Measurements from ENCODE around the gene LPP.

Gene LPP

GRCh38 chr3:188154809-188155574, 1.0 kb downstream of the LPP start:
- Histone ChIP-seq H3K4me1 (ENCODE audit: insufficient read depth, low read length, severe bottlenecking) (peaks cover 38% of the 10 kb centered on the region), H3K27ac (ENCODE audit: low read depth, low read length, poor library complexity, severe bottlenecking) (no peak overlapping the region), H3K36me3 (ENCODE audit: insufficient read depth, low read length) (no peaks in the 10 kb centered on the region)

GRCh38 chr3:188156056-188156455, 2.1 kb downstream of the LPP start:
- Histone ChIP-seq H3K27me3 (ENCODE audit: insufficient read depth, low read length) (no peaks in the 10 kb centered on the region), H3K4me3 (ENCODE audit: low read depth, low read length, poor library complexity, severe bottlenecking) (no peak overlapping the region), H3K36me3 (ENCODE audit: insufficient read depth, low read length) (no peaks in the 10 kb centered on the region), H3F3A (ENCODE audit: insufficient read depth, low read length) (no peaks in the 10 kb centered on the region), H4K20me1 (ENCODE audit: insufficient read depth, low read length) (no peaks in the 10 kb centered on the region), H3K9me3 (ENCODE audit: low read length) (no peaks in the 10 kb centered on the region), H3K9ac (ENCODE audit: low read length) (no peak overlapping the region), H3K4me1 (ENCODE audit: insufficient read depth, low read length, severe bottlenecking) (peaks cover 28% of the 10 kb centered on the region), H3K9me2 (ENCODE audit: low read depth, low read length) (no peaks in the 10 kb centered on the region), H3K79me2 (ENCODE audit: insufficient read depth, low read length) (no peaks in the 10 kb centered on the region), H3K4me2 (ENCODE audit: low read length) (no peak overlapping the region), H2AFZ (ENCODE audit: low read length) (no peak overlapping the region), H3K27ac (ENCODE audit: low read depth, low read length, poor library complexity, severe bottlenecking) (no peak overlapping the region)
- TF ChIP-seq CTCF (IDR thresholded peaks at IDR 0.05; ENCODE audit: low read length) (no peak), EZH2 (IDR thresholded peaks at IDR 0.05; ENCODE audit: borderline replicate concordance, low read length) (no peak)

More at GRCh38 chr3:188154809-188155574, 1.0 kb downstream of the LPP start:
- Histone ChIP-seq H3F3A (ENCODE audit: insufficient read depth, low read length) (no peaks in the 10 kb centered on the region), H3K79me2 (ENCODE audit: insufficient read depth, low read length) (no peaks in the 10 kb centered on the region), H3K9ac (ENCODE audit: low read length) (peak overlapping the region; percentile 72), H3K4me3 (ENCODE audit: low read depth, low read length, poor library complexity, severe bottlenecking) (peak overlapping the region; percentile 74), H3K9me2 (ENCODE audit: low read depth, low read length) (no peaks in the 10 kb centered on the region), H3K9me3 (ENCODE audit: low read length) (no peaks in the 10 kb centered on the region), H4K20me1 (ENCODE audit: insufficient read depth, low read length) (no peaks in the 10 kb centered on the region), H3K27me3 (ENCODE audit: insufficient read depth, low read length) (no peaks in the 10 kb centered on the region), H3K4me2 (ENCODE audit: low read length) (peak overlapping the region; percentile 77), H2AFZ (ENCODE audit: low read length) (no peak overlapping the region)
- no peak for TF ChIP-seq EZH2 (IDR thresholded peaks at IDR 0.05; ENCODE audit: borderline replicate concordance, low read length)
- TF ChIP-seq CTCF (IDR thresholded peaks at IDR 0.05; ENCODE audit: low read length), result no peak

GRCh38 chr3:188157407-188157806, 3.5 kb downstream of the LPP start:
- Histone ChIP-seq H3K4me1 (ENCODE audit: insufficient read depth, low read length, severe bottlenecking) (peaks cover 22% of the 10 kb centered on the region), H3K4me3 (ENCODE audit: low read depth, low read length, poor library complexity, severe bottlenecking) (no peak overlapping the region), H3K79me2 (ENCODE audit: insufficient read depth, low read length) (no peaks in the 10 kb centered on the region), H3K9me2 (ENCODE audit: low read depth, low read length) (no peaks in the 10 kb centered on the region), H3K4me2 (ENCODE audit: low read length) (no peak overlapping the region), H3F3A (ENCODE audit: insufficient read depth, low read length) (no peaks in the 10 kb centered on the region), H3K27me3 (ENCODE audit: insufficient read depth, low read length) (no peaks in the 10 kb centered on the region), H4K20me1 (ENCODE audit: insufficient read depth, low read length) (no peaks in the 10 kb centered on the region), H3K27ac (ENCODE audit: low read depth, low read length, poor library complexity, severe bottlenecking) (no peak overlapping the region), H3K9me3 (ENCODE audit: low read length) (no peaks in the 10 kb centered on the region), H3K9ac (ENCODE audit: low read length) (no peak overlapping the region), H3K36me3 (ENCODE audit: insufficient read depth, low read length) (no peaks in the 10 kb centered on the region), H2AFZ (ENCODE audit: low read length) (no peak overlapping the region)
- TF ChIP-seq CTCF (IDR thresholded peaks at IDR 0.05; ENCODE audit: low read length), result no peak
- no peak for TF ChIP-seq EZH2 (IDR thresholded peaks at IDR 0.05; ENCODE audit: borderline replicate concordance, low read length)
